Lung microvascular endothelial cell (primary cell): Measurements from ENCODE around the gene CCDC134. TPM values are rescaled to one million over a fixed set of nuclear protein-coding genes. Genes with fewer than 3 reads are reported as not detected.

Experiments
- DNase-seq, 2 donors: peaks; one replicate each; pipeline versions ENCODE4 v3.0.0 to v3.0.0-alpha.2; 2010; ENCODE audit warnings: low read depth in 2 of 2
- total RNA-seq: library from RNA; depleted of rRNA; stranded (reverse); fragments of >200 nt; gene quantifications from 2 replicates; pipeline ENCODE4 v1.2.1, GENCODE V29; 2014

The CCDC134 gene
- total RNA-seq, 1 donor from 2014 or later = 2.4 TPM

DNA sequence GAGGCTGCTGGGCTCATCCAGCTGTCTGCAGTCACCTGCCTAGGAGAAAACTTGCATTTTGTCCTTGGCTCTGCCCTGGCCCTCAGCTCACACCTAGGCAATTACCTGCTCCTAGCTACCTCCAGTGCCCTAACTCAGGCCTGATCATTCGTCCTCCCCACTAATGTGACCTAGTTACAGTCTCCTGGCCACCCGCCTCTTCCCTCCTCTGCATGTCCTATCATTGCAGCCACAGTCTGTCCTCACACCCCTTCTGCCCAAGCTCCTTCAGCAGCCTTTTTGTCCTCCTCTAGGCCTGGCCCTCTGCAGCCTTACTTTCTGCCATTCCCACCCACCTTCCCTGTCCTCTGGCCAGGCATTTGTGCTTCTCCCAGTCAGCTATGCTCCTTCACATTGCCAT lies 17.7 kb upstream of the CCDC134 start:
- DNase-seq = no peak

DNA sequence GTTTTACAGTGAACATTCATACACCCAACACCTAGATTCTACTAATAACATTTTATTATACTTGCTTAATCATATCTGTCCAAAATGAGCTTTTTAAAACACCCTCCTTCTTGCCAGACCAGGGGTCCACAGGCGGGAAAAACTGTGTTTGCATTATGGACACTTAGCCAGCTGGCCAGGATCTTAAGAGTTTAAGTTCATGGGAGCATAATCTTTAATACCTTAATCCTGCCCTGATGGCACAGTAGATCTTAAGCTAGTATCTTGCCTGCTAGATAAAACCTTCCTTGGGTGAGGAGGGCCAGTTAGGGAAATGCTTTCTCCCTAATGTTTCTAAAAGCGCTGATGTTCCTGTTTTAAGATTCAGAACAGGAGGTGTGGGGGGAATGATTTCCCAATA lies 13.1 kb upstream of the CCDC134 start:
- no peak for DNase-seq

DNA sequence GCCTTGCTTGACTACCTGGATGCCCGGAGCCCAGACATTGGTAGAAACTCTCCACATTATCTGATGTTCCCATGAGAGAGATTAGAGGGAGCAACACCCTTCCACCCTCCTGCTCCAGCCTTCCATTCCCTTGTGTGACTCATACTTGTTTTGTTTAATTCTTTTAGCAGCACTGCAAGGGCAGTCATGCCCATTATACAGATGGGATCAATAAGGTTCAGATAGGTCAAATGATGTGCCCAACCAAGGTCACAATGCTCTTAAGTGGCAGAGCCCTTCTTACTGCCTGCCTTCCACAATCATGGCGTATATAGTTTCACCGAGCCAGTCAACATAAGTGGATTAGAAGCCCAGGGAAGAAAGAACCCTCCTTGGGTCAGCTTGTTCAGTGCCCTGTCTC lies 6.6 kb upstream of the CCDC134 start:
- DNase-seq = no peak

DNA sequence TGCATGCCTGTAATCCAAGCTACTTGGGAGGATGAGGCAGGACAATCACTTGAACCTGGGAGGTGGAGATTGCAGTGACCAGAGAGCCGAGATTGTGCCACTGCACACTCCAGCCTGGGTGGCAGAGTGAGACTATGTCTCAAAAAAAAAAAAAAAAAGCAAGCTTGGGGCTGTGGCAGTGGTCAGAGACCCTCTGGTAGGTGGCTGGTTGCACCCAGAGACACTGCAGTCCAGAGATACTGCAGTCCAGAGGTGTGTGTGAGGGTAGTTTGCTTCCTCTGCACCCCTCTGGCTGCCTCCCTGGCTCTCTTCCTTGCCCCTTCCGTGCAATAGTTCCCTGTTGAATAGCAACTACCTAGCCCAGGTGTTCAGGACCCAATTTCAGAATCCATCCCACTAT lies 1.7 kb upstream of the CCDC134 start:
- DNase-seq = no peak

DNA sequence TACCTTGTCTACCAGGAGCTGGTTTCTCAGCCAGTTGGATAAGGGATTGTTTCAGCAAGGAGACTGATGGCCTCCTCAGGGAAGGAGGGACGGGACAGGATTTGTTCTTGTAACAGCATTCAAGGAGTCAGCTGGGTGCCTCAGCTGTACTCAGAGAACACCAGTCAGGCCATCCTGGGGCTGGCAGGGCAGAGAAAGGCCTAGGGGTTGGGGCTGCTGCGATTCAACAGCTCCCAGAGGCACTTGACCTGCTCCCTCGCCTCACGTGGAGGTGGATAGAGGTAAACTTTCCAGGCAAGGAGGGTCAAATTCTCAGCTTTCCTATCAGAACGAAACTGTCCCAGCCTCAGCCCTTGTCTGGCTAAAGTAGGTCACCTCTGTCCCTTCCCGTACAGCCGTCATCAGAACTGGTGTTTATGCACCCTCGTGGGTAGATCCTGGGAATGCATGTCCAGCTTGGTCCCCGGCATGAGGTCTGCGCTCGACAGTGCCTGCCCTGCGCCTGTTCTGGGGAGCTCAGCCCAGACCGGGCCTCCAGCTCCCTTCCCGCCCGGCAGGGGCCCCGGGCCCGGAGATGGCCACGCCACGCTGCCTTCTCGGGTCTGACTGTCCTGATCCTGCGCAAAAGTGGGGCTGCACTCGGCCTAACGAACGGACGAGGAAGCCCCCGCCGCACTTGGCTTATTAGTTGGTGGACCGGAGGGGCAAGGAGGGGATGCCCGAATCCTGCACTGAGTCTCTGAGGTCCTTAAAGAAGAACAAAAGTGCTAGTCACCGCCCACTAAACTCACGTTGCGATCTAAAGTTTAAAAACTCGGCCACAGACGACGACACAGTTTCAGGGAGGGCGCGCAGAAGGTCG lies 762 bp upstream of the CCDC134 start:
- peak; percentile 19 to 45 for DNase-seq

DNA sequence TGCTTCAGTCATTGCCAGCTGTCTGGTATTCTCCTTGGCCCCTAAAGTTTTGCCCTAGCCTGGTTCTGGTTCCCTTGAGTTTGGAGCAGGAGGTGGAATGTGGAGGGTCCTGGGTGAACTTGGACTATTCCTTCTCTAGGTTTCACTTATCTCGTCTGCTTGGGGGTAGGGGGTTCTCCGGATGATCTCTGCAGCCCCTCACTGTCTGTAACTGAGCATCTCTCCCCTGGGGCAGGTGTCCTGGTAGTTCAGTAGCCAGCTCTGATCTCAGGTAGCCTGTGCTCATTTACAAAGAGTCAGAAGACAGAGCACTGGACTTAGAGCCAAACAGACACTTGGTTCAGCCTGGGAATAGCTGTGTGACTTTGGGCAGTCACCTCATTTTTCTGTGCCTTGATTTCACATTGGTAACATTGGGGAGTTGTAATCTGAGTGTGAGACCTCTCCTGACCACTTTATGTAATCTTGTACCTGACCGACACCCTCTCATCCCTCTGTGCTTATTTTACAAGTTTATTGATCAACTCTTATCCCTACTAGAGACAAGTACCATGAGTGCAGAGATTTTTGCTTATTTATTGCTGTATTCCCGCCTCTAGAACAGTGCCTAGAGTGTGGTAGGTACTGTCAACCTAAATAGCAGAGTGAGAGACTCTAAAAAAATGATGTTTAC lies 804 bp downstream of the CCDC134 start:
- DNase-seq = no peak

DNA sequence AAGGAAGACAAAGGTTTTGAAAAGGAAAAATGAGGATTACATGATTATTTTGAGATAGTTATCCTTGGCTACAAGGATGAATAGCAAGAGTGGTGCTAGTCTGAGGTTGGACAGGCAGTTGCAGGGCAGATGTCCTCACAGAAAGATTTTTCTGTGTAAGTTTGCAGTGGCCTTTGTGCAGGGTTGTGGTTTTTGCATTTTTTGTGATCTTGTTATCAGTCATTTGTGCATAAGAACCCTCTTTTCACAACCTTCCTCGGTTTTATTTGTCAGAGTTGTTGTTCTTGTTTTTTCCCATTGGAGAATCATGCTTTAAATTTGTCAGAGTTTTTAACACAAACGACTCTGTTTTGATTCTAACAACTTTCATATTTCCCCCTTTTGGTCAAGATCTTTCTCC lies 1.4 kb downstream of the CCDC134 start:
- DNase-seq = no peak

DNA sequence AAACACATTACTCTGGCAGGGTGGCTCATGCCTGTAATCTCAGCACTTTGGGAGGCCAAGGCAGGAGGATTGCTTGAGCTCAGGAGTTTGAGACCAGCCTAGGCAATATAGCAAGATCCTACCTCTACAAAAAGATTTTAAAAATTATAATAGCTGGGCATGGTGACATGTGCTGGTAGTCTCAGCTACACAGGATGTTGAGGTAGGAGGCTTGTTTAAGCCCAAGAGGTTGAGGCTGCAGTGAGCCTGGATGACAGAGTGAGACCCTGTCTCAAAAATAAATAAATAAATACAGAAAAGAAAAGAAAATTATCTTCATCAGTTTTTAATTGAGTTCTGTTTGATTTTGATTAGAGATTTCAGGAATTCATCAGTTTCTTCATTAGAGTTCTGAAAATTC lies 5.2 kb downstream of the CCDC134 start:
- no peak for DNase-seq

DNA sequence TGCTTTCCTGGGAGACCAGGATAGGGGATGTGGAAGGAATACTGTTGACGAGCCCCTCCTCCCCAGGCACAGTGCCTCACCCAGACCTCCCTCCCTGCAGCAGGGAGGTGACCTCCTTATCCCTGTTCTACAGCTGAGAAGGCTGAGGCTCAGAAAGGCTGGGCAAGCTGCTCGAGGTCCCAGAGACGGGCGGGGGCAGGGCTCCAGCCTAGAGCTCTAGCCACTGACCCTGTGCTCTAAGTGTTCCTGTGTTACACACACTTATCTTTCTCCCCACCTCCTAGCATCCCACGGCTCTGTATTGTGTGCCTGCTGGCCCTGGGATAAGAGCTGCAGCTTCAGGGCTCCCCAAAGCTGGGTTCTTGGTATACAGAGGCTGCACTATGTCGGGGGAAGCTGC lies 7.9 kb downstream of the CCDC134 start:
- no peak for DNase-seq

DNA sequence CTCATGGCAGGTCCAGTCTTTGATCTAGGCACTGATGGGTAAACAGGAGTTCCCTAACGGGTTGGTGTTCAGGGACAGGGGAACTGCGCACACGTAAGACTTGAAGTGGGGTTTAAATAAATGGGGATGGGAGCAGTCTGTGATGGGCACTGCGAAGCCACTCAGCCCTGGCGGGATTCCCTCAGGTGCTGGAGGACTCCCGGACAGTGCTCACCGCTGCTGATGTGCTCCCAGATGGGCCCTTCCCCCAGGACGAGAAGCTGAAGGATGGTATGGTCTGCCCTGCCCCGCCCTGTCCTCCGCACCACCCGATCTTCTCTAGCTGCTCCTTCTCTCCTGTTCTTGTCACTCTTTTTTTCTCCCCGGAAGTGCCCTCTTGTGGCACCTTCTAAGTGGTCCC lies 9.5 kb downstream of the CCDC134 start:
- no peak for DNase-seq

DNA sequence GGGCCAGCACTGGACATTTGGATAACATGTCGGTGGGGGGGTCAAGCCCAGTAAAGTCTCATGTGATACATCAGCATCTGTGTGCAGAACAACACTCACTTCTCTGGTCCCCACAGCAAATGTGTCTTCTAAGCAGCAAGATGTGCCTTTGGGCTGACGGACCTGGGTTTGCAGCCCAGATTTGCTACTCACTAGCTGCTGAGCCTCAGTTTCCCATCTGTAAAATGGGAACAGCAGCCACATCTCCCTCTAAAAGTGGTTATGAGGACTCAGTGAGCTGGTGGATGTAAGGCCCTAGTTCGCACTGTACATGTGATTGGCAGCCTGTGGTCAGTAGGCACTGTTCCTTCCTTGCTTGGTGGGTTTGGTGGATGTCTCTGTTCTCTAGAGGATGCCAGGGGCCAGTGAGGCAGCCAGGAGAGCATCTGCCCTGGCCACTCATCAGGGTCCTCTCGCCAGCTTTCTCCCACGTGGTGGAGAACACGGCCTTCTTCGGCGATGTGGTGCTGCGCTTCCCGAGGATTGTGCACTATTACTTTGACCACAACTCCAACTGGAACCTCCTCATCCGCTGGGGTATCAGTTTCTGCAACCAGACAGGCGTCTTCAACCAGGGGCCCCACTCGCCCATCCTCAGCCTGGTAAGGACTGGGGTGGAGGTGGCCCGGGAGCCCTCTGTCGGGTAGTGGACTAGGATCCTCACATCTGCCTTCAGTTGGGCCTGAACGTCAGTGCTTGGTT lies 12.5 kb downstream of the CCDC134 start:
- no peak for DNase-seq

DNA sequence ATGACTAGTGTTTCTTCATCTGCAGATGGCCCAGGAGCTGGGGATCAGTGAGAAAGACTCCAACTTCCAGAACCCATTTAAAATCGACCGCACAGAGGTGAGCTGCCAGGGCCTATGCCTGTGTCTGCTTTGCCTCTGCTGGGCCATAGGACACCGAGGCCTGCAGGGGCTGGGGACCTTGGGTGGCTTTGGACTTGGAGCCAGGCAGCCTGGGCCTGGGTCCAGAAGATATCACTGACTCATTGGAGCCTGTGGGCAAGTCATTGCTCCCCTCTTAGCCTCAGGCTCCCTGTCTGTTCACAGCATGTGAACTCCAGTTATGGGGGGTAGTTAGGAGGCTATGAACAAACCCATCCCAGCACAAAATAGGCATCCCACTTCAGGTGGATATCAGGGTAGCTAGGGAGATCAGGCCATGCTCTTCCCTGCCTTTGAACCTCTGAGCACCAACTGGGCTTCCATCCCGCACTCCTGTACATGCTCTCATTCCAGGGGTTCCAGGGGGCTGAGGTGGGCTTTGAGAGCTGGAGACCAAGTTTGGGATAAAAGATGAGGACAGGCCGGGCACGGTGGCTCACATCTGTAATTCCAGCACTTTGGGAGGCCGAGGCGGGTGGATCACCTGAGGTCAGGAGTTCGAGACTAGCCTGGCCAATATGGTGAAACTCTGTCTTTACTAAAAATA lies 13.4 kb downstream of the CCDC134 start:
- no peak for DNase-seq

DNA sequence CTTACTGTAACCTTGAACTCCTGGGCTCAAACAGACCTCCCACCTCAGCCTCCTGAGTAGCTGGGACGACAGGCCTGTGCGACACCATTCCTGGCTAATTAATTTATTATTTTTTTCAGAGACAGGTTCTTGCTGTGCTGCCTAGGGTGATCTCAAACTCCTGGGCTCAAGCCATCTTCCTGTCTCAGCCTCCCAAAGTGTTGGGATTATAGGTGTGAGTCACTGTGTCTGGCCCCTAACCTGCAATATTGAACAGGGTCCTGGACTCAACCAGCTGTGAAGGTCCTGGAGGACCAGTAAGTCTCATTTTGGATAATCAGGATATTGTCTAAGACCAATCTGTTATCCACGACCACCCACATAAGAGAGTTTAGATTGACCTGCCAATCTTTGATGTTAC lies 15.2 kb downstream of the CCDC134 start:
- DNase-seq = no peak

DNA sequence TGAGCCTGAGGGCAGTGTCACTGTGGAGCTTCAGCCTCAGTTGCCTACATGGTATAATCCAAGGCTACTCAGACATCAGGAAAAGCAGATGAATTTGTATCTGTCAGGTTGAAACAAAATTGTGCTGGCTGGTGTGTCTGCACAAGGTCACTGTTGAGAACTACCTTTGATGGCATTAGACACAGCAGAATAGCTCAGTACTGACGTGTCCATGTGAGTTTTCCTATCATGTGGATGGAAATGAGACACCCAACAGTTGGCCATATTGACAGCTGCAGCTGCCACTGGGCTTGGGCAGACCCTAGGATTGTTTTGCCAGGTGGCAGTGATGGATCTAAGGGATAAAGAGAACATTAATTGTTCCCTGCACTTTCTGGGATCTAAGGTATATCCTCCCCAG lies 15.8 kb downstream of the CCDC134 start:
- no peak for DNase-seq

DNA sequence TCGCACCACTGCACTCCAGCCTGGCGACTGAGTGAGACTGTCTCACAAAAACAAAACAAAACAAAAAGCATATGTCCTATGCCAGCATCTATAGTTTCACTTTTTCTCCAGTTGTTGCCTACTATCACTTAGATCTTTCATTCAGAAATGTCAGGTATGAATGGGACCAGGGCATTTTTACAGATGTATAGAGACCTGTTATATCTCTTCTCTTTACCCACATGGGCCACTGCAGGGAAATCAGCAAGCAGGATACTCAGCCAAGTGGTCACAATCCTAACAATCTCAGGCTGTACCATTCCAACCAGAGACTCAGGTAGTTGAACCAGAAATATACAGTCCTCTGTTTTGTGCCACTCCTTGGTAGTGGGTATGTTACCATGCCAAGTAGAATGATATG lies 16.4 kb downstream of the CCDC134 start:
- DNase-seq = no peak

DNA sequence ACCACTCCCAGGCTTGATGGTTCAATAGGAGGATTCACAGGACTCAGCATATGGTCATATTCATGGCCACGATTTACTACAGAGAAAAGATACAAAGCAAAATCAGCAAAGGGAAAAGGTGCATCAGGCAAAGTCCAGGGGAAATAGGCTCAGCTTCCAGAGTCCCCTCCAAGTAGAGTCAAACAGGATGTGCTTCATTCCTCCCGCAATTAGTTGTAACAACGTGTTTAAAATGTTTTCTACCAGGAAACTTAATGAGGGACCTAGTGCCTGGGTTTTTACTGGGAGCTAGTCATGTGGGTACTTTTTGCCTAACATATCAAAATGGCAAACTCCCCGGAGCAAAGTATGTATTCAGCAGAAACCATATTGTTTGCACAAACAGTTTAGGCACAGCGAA lies 17.5 kb downstream of the CCDC134 start:
- DNase-seq = no peak

DNA sequence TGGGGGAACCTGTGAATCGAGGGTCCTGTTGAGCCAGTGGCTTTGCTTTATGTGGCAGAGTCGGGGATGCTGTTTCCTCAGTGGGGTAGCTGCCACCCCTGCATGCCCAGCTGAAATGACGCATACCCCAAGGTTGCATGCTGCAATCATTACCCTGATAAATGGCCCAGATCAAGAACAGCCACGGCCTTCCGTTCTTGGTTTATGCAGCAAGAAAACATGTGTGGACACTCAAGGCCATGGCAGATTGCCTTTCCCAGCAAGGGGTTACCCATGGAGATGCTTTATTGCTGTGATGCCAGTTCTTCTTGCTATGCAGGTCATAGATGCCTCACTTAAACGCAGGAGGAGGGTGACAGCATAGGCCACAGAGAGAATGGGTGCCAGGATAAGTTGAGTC lies 18.1 kb downstream of the CCDC134 start:
- DNase-seq = no peak

DNA sequence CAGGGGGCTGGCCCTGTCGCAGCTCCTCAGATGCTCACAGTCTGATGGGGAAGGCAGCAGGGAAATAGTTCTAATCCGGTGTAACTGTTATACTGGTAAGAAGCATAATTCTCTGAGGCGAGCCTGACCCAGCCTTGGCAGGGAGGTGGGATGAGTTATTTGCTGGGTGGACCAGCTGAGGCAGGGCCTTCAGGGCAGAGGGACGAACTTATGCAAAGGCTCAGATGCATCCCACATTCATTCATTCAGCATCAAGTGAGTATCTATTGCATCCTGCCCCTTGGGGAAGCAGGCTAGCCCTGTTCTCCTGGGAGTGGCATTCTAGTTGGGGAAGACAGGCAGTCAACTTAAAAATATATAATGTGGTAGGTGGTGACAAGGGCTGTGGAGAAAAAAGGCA lies 18.8 kb downstream of the CCDC134 start:
- DNase-seq = no peak

DNA sequence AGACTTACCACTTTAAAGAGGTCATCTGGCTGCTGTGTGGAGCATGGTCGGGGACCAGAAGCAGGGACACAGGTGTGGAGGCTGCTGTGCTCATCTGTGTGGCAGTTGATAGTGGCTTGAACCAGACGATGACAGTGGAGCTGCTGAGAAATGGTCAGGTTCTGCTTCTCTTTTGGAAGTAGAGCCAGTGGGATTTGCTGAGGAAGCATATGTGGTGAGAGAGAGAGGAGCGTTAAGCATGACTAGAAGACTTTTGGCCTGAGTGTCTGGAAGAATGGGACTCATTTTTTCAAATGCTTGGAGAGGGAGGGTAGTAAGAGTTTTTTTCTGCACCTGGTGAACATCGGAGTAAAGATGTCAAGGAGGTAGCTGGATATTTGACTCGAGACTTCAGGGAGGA lies 20.0 kb downstream of the CCDC134 start:
- DNase-seq = no peak

DNA sequence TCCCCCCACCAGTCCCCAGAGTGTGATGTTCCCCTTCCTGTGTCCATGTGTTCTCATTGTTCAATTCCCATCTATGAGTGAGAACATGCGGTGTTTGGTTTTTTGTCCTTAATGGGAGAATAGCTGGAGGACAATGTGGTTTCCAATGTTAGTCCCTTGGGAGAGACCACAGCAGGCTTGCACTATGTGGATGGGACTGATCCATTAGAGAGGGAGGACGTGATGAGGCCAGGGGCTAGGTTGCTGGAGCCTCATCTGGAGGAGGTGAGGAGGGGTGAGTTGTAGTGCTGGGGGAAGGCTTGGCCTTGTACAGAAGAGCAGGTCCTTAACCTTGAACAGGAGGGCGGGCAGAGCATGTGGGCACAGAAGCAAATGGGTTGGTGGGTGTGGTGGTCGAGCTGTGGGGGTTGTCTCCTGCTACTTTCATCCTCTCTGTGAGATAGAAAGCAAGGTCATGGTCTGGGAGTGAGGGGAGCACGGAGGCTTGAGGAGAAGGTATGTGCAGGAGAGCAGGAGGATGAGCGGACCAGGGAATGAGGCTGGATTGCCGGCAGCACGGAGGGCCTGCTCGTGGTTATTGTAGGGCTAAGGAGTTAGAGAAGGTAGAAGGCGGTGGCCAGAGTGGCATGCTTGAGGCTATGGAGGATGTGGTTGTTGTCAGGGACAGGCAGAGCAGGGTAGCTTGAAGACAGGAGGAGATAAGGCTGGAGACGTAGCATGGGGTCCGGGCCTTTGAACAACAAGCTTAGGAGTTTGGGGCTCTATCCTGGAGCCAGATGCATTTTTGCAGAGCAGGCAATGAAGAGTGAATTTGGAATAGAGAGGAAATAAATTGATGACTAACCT lies 21.2 kb downstream of the CCDC134 start:
- no peak for DNase-seq
